ENCODE results near the gene ADRA2A.

ADRA2A gene

GRCh38 chr10:111113238-111113960 lies 36.6 kb downstream of the ADRA2A start:
- DNase-seq: no peak

- no peak for DNase-seq
Measured at GRCh38 chr10:111113961-111114757, 37.3 kb downstream of the ADRA2A start.

- no peak for DNase-seq
Measured at GRCh38 chr10:111114758-111115500, 38.1 kb downstream of the ADRA2A start.

GRCh38 chr10:111116211-111116610 lies 39.4 kb downstream of the ADRA2A start:
- DNase-seq: no peak

- no peak for DNase-seq
Measured at GRCh38 chr10:111116762-111117445, 40.1 kb downstream of the ADRA2A start.

- DNase-seq: no peak
Measured at GRCh38 chr10:111117528-111118277, 40.9 kb downstream of the ADRA2A start.

GRCh38 chr10:111118758-111119157 lies 41.9 kb downstream of the ADRA2A start:
- no peak for DNase-seq

GRCh38 chr10:111119637-111120036 lies 42.8 kb downstream of the ADRA2A start:
- no peak for DNase-seq

GRCh38 chr10:111122127-111122526 lies 45.3 kb downstream of the ADRA2A start:
- no peak for DNase-seq

GRCh38 chr10:111123883-111124282 lies 47.1 kb downstream of the ADRA2A start:
- no peak for DNase-seq

GRCh38 chr10:111125102-111125501 lies 48.3 kb downstream of the ADRA2A start:
- DNase-seq: no peak

GRCh38 chr10:111126077-111126476 lies 49.2 kb downstream of the ADRA2A start:
- DNase-seq: no peak

GRCh38 chr10:111127081-111127848 lies 50.4 kb downstream of the ADRA2A start:
- DNase-seq: no peak

- DNase-seq: no peak
Measured at GRCh38 chr10:111128331-111129180, 51.7 kb downstream of the ADRA2A start.

GRCh38 chr10:111129363-111129762 lies 52.5 kb downstream of the ADRA2A start:
- DNase-seq: no peak

GRCh38 chr10:111130471-111130870 lies 53.6 kb downstream of the ADRA2A start:
- no peak for DNase-seq
